HG03520 (cell line): Measurements from ENCODE around the gene INTS7.
A peak's percentile ranks its signal among the peaks of the same experiment; 100 is the strongest.
"Not testable (repeated sequence)": the region's sequence is repeated elsewhere in the genome, so short reads cannot be mapped to it uniquely, and the experiment has no call there.

Experiments used
- ATAC-seq: cut with Tn5 transposase; IDR thresholded peaks from one replicate; pipeline ENCODE4 v1.9.1; 2021; ENCODE audit warnings: mild to moderate bottlenecking, moderate library complexity; ENCODE audit not compliant: unreplicated experiment

INTS7 gene

GRCh38 chr1:211985556-211986264 lies 49.6 kb downstream of the INTS7 start:
- ATAC-seq: peak; percentile 81

GRCh38 chr1:211978596-211978995 lies 56.8 kb downstream of the INTS7 start:
- ATAC-seq: no peak

- ATAC-seq: no peak
These were observed 60.0 kb downstream of the INTS7 start for GRCh38 chr1:211975152-211975941.

GRCh38 chr1:211973541-211973940 lies 61.8 kb downstream of the INTS7 start:
- ATAC-seq: no peak

GRCh38 chr1:211968200-211968834 lies 67.0 kb downstream of the INTS7 start:
- no peak for ATAC-seq

- ATAC-seq: no peak
These were observed 67.7 kb downstream of the INTS7 start for GRCh38 chr1:211967704-211968103.

- no peak for ATAC-seq
These were observed 70.1 kb downstream of the INTS7 start for GRCh38 chr1:211965108-211965805.

GRCh38 chr1:211959680-211960079 lies 75.7 kb downstream of the INTS7 start:
- no peak for ATAC-seq

GRCh38 chr1:211959221-211959620 lies 76.1 kb downstream of the INTS7 start:
- ATAC-seq: no peak

GRCh38 chr1:211954028-211954427 lies 81.3 kb downstream of the INTS7 start:
- ATAC-seq: not testable (repeated sequence)

- not testable (repeated sequence) for ATAC-seq
These were observed 81.8 kb downstream of the INTS7 start for GRCh38 chr1:211953543-211953942.

GRCh38 chr1:211952299-211952698 lies 83.1 kb downstream of the INTS7 start:
- no peak for ATAC-seq

- peak; percentile 81 for ATAC-seq
These were observed 83.5 kb downstream of the INTS7 start for GRCh38 chr1:211951856-211952255.

GRCh38 chr1:211948377-211948776 lies 87.0 kb downstream of the INTS7 start:
- no peak for ATAC-seq

- no peak for ATAC-seq
These were observed 87.7 kb downstream of the INTS7 start for GRCh38 chr1:211947396-211948295.

GRCh38 chr1:211944733-211945500 lies 90.4 kb downstream of the INTS7 start:
- ATAC-seq: no peak

GRCh38 chr1:211942583-211942982 lies 92.8 kb downstream of the INTS7 start:
- ATAC-seq: no peak

- peak; percentile 75 for ATAC-seq
These were observed 95.4 kb downstream of the INTS7 start for GRCh38 chr1:211939876-211940468.

- ATAC-seq: peak; percentile 21
These were observed 96.8 kb downstream of the INTS7 start for GRCh38 chr1:211938561-211938997.
